H1 (cell line): Measurements from ENCODE around the gene LRG1. TPM values are rescaled to one million over a fixed set of nuclear protein-coding genes. Genes with fewer than 3 reads are reported as not detected.

ENCODE experiments used
- ASH2L ChIP-seq: fragments of 200-600, 300-600 bp; sonication (generic); IDR thresholded peaks from one replicate; pipeline ENCODE4 v1.7.1; 2017; ENCODE audit warnings: low read length
- BCL11A ChIP-seq, 2 experiments: IDR thresholded peaks; one replicate each; pipeline ENCODE4 v1.6.1; 2011; ENCODE audit warnings: low read depth in 2 of 2, low read length in 2 of 2, mild to moderate bottlenecking in 2 of 2
- NRF1 ChIP-seq: IDR thresholded peaks from 2 replicates; pipeline ENCODE4 v1.6.1; 2011; ENCODE audit warnings: mild to moderate bottlenecking, low read depth, low read length, improper control_type of control experiment
- POU5F1 ChIP-seq: IDR thresholded peaks from 2 replicates; pipeline ENCODE4 v1.6.1; 2011; ENCODE audit warnings: low read depth, mild to moderate bottlenecking, low read length, moderate library complexity
- SP1 ChIP-seq: IDR thresholded peaks from 2 replicates; pipeline ENCODE4 v1.6.1; 2011; ENCODE audit warnings: low read depth, low read length
- polyA plus RNA-seq, 7 experiments: library from polyadenylated mRNA; depleted of rRNA in 3 of 7; stranded (reverse) in 5 of 7; unstranded in 2 of 7; fragments of >200 nt in 5 of 7; fragments of 200-250 nt in 2 of 7; gene quantifications; 1 replicate in 5 of 7; 2 replicates in 1 of 7; 4 replicates in 1 of 7; pipeline versions ENCODE4 v1.2.1 to v1.2.3, GENCODE V29; 2011 to 2013; ENCODE audit warnings: missing spikeins in 2 of 7, mixed read lengths in 2 of 7
- total RNA-seq: library from RNA; stranded (reverse); fragmentation: NEBNext Ultra II Directional; extraction: Animal tissue kit (Norgen Biotek cat#: 25700); gene quantifications from 2 replicates; pipeline ENCODE4 v1.2.1, GENCODE V29; 2021
- TF ChIP-seq, protein P1 (sequence below): IDR thresholded peaks from 2 replicates; pipeline ENCODE4 v1.6.1; 2012; ENCODE audit warnings: low read length, inconsistent platforms

The LRG1 gene
- total and polyA plus RNA-seq, 2 of the 8 experiments (the other 6 are each of a cell fraction or from before 2014, with no cell fraction given) = 0.48 to 0.79 TPM

DNA sequence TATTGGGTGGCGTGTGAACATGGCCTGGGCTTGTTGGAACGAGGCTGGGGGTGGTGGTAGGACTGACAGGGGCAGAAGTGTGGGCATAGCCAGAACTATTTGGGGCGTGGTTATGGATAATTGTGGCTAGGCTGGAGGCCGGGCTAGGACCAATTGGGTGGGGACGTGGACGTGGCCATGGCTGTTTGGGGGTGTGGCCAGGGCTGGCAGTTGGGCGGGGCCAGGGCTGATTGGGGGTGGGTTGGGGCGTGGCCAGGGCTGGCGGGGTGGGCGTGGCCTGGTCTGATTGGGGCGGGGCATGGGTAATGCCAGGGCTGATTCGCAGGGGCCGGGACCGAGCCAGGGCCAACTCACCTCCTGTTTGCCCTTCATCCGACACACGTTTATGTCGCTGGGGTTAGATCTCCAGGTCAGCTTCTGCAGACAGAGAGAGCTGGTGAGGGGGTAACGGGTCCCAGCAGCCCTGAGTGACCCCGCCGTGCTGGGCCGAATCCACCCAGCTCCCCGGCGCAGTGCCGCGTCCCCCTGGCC, 16.8 kb upstream of the LRG1 start (continued):
- TF ChIP-seq, protein P1, sequence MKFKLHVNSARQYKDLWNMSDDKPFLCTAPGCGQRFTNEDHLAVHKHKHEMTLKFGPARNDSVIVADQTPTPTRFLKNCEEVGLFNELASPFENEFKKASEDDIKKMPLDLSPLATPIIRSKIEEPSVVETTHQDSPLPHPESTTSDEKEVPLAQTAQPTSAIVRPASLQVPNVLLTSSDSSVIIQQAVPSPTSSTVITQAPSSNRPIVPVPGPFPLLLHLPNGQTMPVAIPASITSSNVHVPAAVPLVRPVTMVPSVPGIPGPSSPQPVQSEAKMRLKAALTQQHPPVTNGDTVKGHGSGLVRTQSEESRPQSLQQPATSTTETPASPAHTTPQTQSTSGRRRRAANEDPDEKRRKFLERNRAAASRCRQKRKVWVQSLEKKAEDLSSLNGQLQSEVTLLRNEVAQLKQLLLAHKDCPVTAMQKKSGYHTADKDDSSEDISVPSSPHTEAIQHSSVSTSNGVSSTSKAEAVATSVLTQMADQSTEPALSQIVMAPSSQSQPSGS = no peak
- TF ChIP-seq ASH2L (no peak), POU5F1 (no peak), BCL11A (IDR thresholded peaks at IDR 0.05; ENCODE audit: low read depth in 2 of 2, low read length in 2 of 2) (no peak), NRF1 (no peak), SP1 (no peak)
